CD4-positive, alpha-beta memory T cell (primary cell): ENCODE data around the gene CTNNA2. TPM values are rescaled to one million over a fixed set of nuclear protein-coding genes. Genes with fewer than 3 reads are reported as not detected.
"Not testable (repeated sequence)": the region's sequence is repeated elsewhere in the genome, so short reads cannot be mapped to it uniquely, and the experiment has no call there.

Source experiments
- CTCF ChIA-PET: fragments of 350-600 bp; sonication (Branson Sonifier 250); formaldehyde crosslinking; loops from one replicate; lab custom pipeline; 2021; ENCODE audit warnings: inconsistent platforms; ENCODE audit not compliant: partially characterized antibody; lab: Charles Lee
- POLR2A ChIA-PET: fragments of 350-600 bp; sonication (Branson Sonifier 250); formaldehyde crosslinking; loops from one replicate; lab custom pipeline; 2021; ENCODE audit not compliant: partially characterized antibody; lab: Charles Lee
- DNase-seq, 5 donors: peaks; one replicate each; pipeline versions ENCODE4 v3.0.0 to v3.0.0-alpha.2; 2020 to 2022; ENCODE audit warnings: mixed read lengths in 1 of 5
- H3K27ac ChIP-seq: one replicate; pipeline ENCODE4 v1.7.0; 2013; ENCODE audit warnings: low read depth, low read length
- H3K27me3 ChIP-seq: 2 replicates; pipeline ENCODE4 v1.7.0; 2013; ENCODE audit warnings: mild to moderate bottlenecking, low read length, moderate library complexity; ENCODE audit not compliant: insufficient read depth
- H3K36me3 ChIP-seq: 2 replicates; pipeline ENCODE4 v1.7.0; 2013; ENCODE audit warnings: mild to moderate bottlenecking, low read length, moderate library complexity; ENCODE audit not compliant: insufficient read depth
- H3K4me1 ChIP-seq: 2 replicates; pipeline ENCODE4 v1.7.0; 2013; ENCODE audit warnings: mild to moderate bottlenecking, low read length, moderate library complexity; ENCODE audit not compliant: insufficient read depth
- H3K4me3 ChIP-seq, 2 donors: one replicate each; pipeline ENCODE4 v1.7.0; 2013; ENCODE audit warnings: low read length in 2 of 2, mild to moderate bottlenecking in 1 of 2
- H3K9me3 ChIP-seq, 2 donors: one replicate each; pipeline ENCODE4 v1.7.0; 2013; ENCODE audit warnings: low read length in 2 of 2, control low read depth in 1 of 2; ENCODE audit not compliant: control insufficient read depth in 1 of 2
- H3K27ac Mint-ChIP-seq, 7 donors: one replicate each; pipeline ENCODE4 v1.8.0; 2020 to 2021; ENCODE audit warnings: mixed read lengths in 7 of 7, mild to moderate bottlenecking in 6 of 7, inconsistent platforms in 3 of 7, moderate library complexity in 3 of 7
- H3K27me3 Mint-ChIP-seq, 2 donors: one replicate each; pipeline ENCODE4 v1.8.0; 2020 to 2021; ENCODE audit warnings: mixed read lengths in 2 of 2
- H3K36me3 Mint-ChIP-seq, 2 donors: one replicate each; pipeline ENCODE4 v1.8.0; 2020 to 2021; ENCODE audit warnings: mixed read lengths in 2 of 2, inconsistent platforms in 1 of 2, mild to moderate bottlenecking in 1 of 2
- H3K4me1 Mint-ChIP-seq, 4 donors: one replicate each; pipeline ENCODE4 v1.8.0; 2020 to 2021; ENCODE audit warnings: mixed read lengths in 4 of 4, mild to moderate bottlenecking in 1 of 4
- H3K4me3 Mint-ChIP-seq, 8 donors: one replicate each; pipeline ENCODE4 v1.8.0; 2020 to 2021; ENCODE audit warnings: mixed read lengths in 8 of 8, mild to moderate bottlenecking in 7 of 8, moderate library complexity in 6 of 8, inconsistent platforms in 3 of 8
- H3K9me3 Mint-ChIP-seq, 8 donors: one replicate each; pipeline ENCODE4 v1.8.0; 2020 to 2021; ENCODE audit warnings: mixed read lengths in 8 of 8, mild to moderate bottlenecking in 5 of 8, inconsistent platforms in 3 of 8, moderate library complexity in 1 of 8
- intact Hi-C: fragments of 100-400 bp; cut with micrococcal nuclease; formaldehyde crosslinking; loops from one replicate; pipeline ENCODE4 v1.15.1; 2023
- polyA plus RNA-seq, 2 donors: library from polyadenylated mRNA; unstranded; fragments of 300-500 nt; fragmentation: Illumina TruSeq; gene quantifications; one replicate each; pipeline ENCODE4 v1.2.3, GENCODE V29; 2021
- total RNA-seq, 2 experiments: library from RNA; stranded (reverse); gene quantifications; one replicate each; pipeline ENCODE4 v1.2.3, GENCODE V29; 2021

The CTNNA2 gene
- total and polyA plus RNA-seq, 4 experiments from 2014 or later: not detected

GRCh38 chr2:80145499-80145898 is 632.6 kb downstream of the CTNNA2 start:
- POLR2A ChIA-PET: no interaction called here
- no peak for DNase-seq
- H3K36me3 Mint-ChIP-seq: no peaks in the 10 kb centered on the region
- peaks cover 0 to 10% (median 4%) of the 10 kb centered on the region in 8 donors for H3K9me3 Mint-ChIP-seq
- CTCF ChIA-PET: no interaction called here
- Histone ChIP-seq H3K27me3 (no peaks in the 10 kb centered on the region), H3K36me3 (no peaks in the 10 kb centered on the region), H3K9me3 (no peaks in the 10 kb centered on the region), H3K4me3 (no peak overlapping the region), H3K4me1 (no peaks in the 10 kb centered on the region), H3K27ac (no peak overlapping the region)
- H3K27ac Mint-ChIP-seq: no peak overlapping the region
- intact Hi-C loops: no loop called here
- no peaks in the 10 kb centered on the region for H3K27me3 Mint-ChIP-seq
- no peak overlapping the region for H3K4me3 Mint-ChIP-seq
- no peaks in the 10 kb centered on the region for H3K4me1 Mint-ChIP-seq

- H3K27me3 Mint-ChIP-seq, H3K4me3 ChIP-seq, H3K27ac ChIP-seq, POLR2A ChIA-PET, CTCF ChIA-PET, intact Hi-C loops, H3K27ac Mint-ChIP-seq, H3K36me3 ChIP-seq, DNase-seq, H3K9me3 ChIP-seq, H3K4me3 Mint-ChIP-seq, H3K27me3 ChIP-seq, H3K4me1 ChIP-seq, H3K4me1 Mint-ChIP-seq, H3K36me3 Mint-ChIP-seq: not testable (repeated sequence)
- H3K9me3 Mint-ChIP-seq: peaks cover 2 to 16% (median 5%) of the 10 kb centered on the region in 8 donors
Measured at GRCh38 chr2:80146757-80147156, 633.9 kb downstream of the CTNNA2 start.

GRCh38 chr2:80147690-80148089 is 634.8 kb downstream of the CTNNA2 start:
- H3K27ac ChIP-seq: no peak overlapping the region
- H3K36me3 Mint-ChIP-seq: no peaks in the 10 kb centered on the region
- H3K4me1 Mint-ChIP-seq: no peaks in the 10 kb centered on the region
- H3K27me3 Mint-ChIP-seq: no peaks in the 10 kb centered on the region
- no peaks in the 10 kb centered on the region for H3K36me3 ChIP-seq
- H3K4me1 ChIP-seq: no peaks in the 10 kb centered on the region
- no peak overlapping the region for H3K27ac Mint-ChIP-seq
- DNase-seq: no peak
- H3K9me3 ChIP-seq: no peaks in the 10 kb centered on the region
- intact Hi-C loops: no loop called here
- H3K4me3 ChIP-seq: no peak overlapping the region
- CTCF ChIA-PET: no interaction called here
- peaks cover 2 to 13% (median 6%) of the 10 kb centered on the region in 8 donors for H3K9me3 Mint-ChIP-seq
- H3K4me3 Mint-ChIP-seq: no peak overlapping the region
- no peaks in the 10 kb centered on the region for H3K27me3 ChIP-seq
- POLR2A ChIA-PET: no interaction called here

GRCh38 chr2:80148906-80149305 is 636.1 kb downstream of the CTNNA2 start:
- Histone ChIP-seq H3K9me3 (no peaks in the 10 kb centered on the region), H3K27ac (no peak overlapping the region), H3K27me3 (no peaks in the 10 kb centered on the region), H3K4me1 (no peaks in the 10 kb centered on the region), H3K4me3 (no peak overlapping the region), H3K36me3 (no peaks in the 10 kb centered on the region)
- ChIA-PET POLR2A (no interaction called here), CTCF (no interaction called here)
- Mint-ChIP-seq H3K4me3 (no peak overlapping the region), H3K4me1 (no peaks in the 10 kb centered on the region), H3K9me3 (peaks cover 2 to 21% (median 6%) of the 10 kb centered on the region in 8 donors), H3K36me3 (no peaks in the 10 kb centered on the region), H3K27ac (no peak overlapping the region), H3K27me3 (no peaks in the 10 kb centered on the region)
- no peak for DNase-seq
- intact Hi-C loops: no loop called here

- ChIA-PET POLR2A (no interaction called here), CTCF (no interaction called here)
- H3K4me3 ChIP-seq: no peak overlapping the region
- no peaks in the 10 kb centered on the region for H3K9me3 ChIP-seq
- no peaks in the 10 kb centered on the region for H3K36me3 ChIP-seq
- no peaks in the 10 kb centered on the region for H3K4me1 Mint-ChIP-seq
- no peak overlapping the region for H3K4me3 Mint-ChIP-seq
- no peak overlapping the region for H3K27ac ChIP-seq
- no peak for DNase-seq
- H3K27me3 ChIP-seq: no peaks in the 10 kb centered on the region
- intact Hi-C loops: no loop called here
- H3K36me3 Mint-ChIP-seq: no peaks in the 10 kb centered on the region
- H3K9me3 Mint-ChIP-seq: peaks cover 2 to 21% (median 6%) of the 10 kb centered on the region in 8 donors
- no peaks in the 10 kb centered on the region for H3K4me1 ChIP-seq
- no peaks in the 10 kb centered on the region for H3K27me3 Mint-ChIP-seq
- H3K27ac Mint-ChIP-seq: no peak overlapping the region
Measured at GRCh38 chr2:80149991-80150390, 637.1 kb downstream of the CTNNA2 start.

GRCh38 chr2:80151248-80151647 is 638.4 kb downstream of the CTNNA2 start:
- Mint-ChIP-seq H3K4me3 (no peak overlapping the region), H3K27ac (no peak overlapping the region), H3K27me3 (no peaks in the 10 kb centered on the region), H3K36me3 (no peaks in the 10 kb centered on the region), H3K9me3 (peaks cover 1 to 18% (median 8%) of the 10 kb centered on the region in 8 donors), H3K4me1 (no peaks in the 10 kb centered on the region)
- intact Hi-C loops: no loop called here
- no peaks in the 10 kb centered on the region for H3K27me3 ChIP-seq
- no peak overlapping the region for H3K4me3 ChIP-seq
- POLR2A ChIA-PET: no interaction called here
- H3K36me3 ChIP-seq: no peaks in the 10 kb centered on the region
- H3K27ac ChIP-seq: no peak overlapping the region
- CTCF ChIA-PET: no interaction called here
- H3K4me1 ChIP-seq: no peaks in the 10 kb centered on the region
- no peak for DNase-seq
- H3K9me3 ChIP-seq: no peaks in the 10 kb centered on the region

GRCh38 chr2:80151651-80152050 is 638.8 kb downstream of the CTNNA2 start:
- ChIA-PET POLR2A (no interaction called here), CTCF (no interaction called here)
- no peaks in the 10 kb centered on the region for H3K4me1 ChIP-seq
- no peak for DNase-seq
- H3K36me3 ChIP-seq: no peaks in the 10 kb centered on the region
- Mint-ChIP-seq H3K4me1 (no peaks in the 10 kb centered on the region), H3K27me3 (no peaks in the 10 kb centered on the region), H3K36me3 (no peaks in the 10 kb centered on the region), H3K4me3 (no peak overlapping the region), H3K27ac (no peak overlapping the region), H3K9me3 (peaks cover 0 to 15% (median 7%) of the 10 kb centered on the region in 8 donors)
- H3K4me3 ChIP-seq: no peak overlapping the region
- H3K9me3 ChIP-seq: no peaks in the 10 kb centered on the region
- no peaks in the 10 kb centered on the region for H3K27me3 ChIP-seq
- intact Hi-C loops: no loop called here
- H3K27ac ChIP-seq: no peak overlapping the region

- Mint-ChIP-seq H3K36me3 (no peaks in the 10 kb centered on the region), H3K27me3 (no peaks in the 10 kb centered on the region), H3K4me3 (no peak overlapping the region), H3K4me1 (no peaks in the 10 kb centered on the region), H3K9me3 (peaks cover 0 to 15% (median 7%) of the 10 kb centered on the region in 8 donors), H3K27ac (no peak overlapping the region)
- ChIA-PET CTCF (no interaction called here), POLR2A (no interaction called here)
- no peak overlapping the region for H3K27ac ChIP-seq
- DNase-seq: no peak
- H3K36me3 ChIP-seq: no peaks in the 10 kb centered on the region
- no peaks in the 10 kb centered on the region for H3K9me3 ChIP-seq
- no peaks in the 10 kb centered on the region for H3K4me1 ChIP-seq
- H3K27me3 ChIP-seq: no peaks in the 10 kb centered on the region
- intact Hi-C loops: no loop called here
- no peak overlapping the region for H3K4me3 ChIP-seq
Measured at GRCh38 chr2:80153151-80153550, 640.3 kb downstream of the CTNNA2 start.
